COLO829 (cell line): ENCODE data around the gene RS1.

Experiments used
- DNase-seq: peaks from one replicate; pipeline ENCODE4 v3.0.0; 2012; ENCODE audit warnings: low spot score

RS1 gene

GRCh38 chrX:18672008-18672407 is at the start of gene RS1:
Gene RS1, minus strand, starts transcription at chrX:18672108. Its CDS starts 40 bp downstream, at chrX:18672068.
- DNase-seq: no peak

- DNase-seq: no peak
These were observed 47.9 kb upstream of the RS1 start for GRCh38 chrX:18719852-18720251.

DNA sequence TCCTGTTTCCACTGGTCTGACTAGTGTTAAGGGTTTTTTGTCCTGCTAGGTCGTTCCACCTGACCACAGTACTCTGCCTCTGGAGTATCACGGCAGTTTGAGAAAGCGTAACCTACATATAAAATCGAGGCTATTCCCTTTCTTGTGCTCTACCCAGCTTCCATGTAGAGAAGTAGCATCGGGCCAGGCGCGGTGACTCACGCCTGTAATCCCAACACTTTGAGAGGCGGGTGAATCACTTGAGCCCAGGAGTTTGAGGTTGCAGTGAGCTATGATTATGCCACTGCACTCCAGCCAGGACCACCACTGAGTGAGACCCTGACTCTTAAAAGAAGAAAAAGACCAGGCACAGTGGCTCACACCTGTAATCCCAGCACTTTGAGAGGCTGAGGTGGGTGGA is 43.0 kb upstream of the RS1 start:
- DNase-seq: no peak

DNA sequence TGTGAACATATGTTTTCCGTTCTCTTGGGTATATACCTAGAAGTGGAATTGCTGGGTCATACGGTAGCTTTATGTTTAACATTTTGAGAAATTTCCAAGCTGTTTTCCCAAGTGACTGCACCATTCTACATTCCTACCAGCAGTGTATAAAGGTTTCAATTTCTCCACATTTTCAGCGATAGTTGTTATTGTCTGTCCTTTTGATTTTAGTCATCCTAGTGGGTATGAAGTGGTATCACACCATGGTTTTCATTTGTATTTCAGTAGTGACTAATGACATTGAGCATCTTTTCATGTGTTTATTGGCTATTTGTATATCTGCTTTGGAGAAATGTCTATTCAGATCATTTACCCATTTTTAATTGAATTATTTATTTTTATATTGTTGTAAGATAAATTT is 37.9 kb upstream of the RS1 start:
- no peak for DNase-seq

- DNase-seq: no peak
These were observed 35.6 kb upstream of the RS1 start, which contains the start of gene PPEF1 for GRCh38 chrX:18707426-18708049. Gene PPEF1, plus strand, starts transcription at chrX:18707645. Its CDS starts 136 bp downstream, at chrX:18707781.

GRCh38 chrX:18702362-18703195 is 30.7 kb upstream of the RS1 start:
- DNase-seq: no peak

DNA sequence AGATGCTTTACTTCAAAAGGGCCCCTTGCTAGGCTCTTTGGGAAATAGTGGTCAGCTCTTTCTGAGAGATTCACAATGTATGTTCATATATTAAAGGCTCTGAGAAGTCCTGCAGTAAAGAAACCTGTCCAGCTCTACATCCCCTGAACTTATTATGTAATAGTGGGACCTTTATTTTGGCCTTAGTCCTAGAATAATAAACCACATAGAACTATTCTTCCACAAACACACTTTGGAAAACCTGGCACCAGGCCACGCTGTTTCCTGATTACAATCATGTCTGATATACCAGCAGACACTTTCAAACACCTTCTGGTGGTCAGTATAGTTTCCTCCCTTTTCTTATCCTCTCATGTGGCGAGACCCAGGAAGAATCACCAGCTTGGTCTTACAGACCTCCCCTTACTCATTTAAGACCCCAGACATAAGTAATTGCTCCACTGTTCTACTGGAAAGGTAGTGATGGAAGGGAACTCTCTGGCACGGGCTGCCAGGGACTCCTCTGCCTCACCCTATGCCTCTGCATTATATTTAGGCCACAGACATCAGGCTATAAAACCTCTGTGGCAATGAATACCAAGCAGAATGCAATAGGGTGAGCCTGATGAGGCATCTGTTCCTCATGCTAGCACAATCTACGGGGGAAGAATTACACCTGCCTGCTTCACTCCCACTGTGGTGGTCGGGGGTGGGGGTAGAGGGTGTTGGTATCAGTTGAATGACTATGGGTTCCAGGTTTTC is 29.9 kb upstream of the RS1 start:
- DNase-seq: no peak

DNA sequence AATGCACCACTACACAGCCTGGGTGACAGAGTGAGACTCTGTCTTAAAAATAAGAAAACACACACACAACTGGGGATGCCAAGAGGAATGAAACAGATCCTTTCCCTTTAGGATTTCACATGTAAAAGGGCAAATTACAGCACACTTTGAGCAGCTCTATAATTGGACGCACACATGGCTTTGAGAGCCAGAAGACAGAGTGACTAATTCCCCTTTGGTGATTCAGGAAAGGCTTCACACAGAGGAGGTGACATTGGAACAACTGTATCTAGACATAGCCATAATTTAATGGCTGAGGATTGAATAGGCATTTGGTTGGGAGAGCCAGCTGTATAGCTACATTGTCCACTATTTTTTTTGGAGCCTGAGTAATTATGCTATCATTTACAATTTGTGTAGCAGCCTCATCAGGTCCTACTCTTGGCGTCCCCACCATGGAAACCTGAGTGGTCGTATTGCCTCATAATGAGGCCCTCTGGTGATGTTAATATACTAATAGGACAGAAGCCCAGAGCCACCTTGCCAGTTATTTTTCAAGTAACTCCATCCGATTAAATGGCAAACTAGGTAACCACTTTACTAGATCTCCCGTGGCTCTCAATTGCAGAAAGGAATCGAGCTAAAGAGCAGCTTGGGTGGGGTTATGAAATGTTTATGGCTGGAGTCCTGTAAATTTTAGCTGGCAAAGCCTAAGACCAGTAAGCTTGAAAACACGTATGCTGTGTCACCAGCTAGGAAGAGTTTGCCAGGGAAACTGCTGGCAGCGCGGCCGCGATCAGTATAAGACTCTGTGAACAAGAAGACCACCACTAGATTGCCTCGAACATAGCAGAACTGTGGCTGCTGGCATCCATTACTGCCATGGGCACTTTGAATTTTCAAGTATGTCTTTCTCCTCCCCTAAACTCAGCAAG is 27.1 kb upstream of the RS1 start:
- DNase-seq: no peak

DNA sequence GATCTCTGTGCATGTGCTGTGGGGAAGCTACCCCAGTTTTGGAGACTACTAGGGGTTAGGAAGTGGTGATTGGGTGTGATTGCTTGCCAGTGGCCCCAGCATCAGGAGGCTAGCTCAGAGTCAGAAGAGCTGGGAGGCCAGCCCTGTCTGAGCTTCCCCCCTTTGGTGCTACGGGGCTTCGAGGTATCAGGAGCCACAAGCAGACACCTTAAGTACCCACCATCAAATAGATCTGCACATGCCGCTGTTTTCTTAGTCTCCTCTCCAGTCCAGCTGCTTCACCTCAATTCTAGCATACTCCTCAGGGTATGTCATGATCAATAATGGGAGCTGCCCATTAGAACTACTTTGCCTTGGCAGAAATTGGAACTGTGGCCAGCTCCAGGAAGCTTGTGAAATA is 24.7 kb upstream of the RS1 start:
- DNase-seq: no peak

DNA sequence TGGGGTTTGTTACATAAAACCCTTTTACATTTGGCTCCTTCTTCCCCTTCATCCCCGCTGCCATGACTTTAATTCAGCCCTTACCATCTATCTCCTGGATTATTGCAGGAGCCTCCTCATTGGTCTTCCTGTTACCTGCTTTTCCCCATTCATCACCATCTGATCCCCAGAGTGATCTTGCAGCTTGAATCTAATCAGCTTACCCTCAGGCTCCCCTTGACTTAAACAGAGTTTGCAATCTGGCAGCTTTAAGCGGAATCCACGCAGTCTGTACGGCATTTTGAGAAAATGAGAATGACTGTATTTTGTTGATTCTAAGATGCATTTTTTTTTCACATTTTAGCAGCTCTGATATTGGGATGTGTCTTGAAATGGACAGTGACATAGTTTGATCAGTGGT is 20.6 kb upstream of the RS1 start:
- no peak for DNase-seq

GRCh38 chrX:18691431-18691830 is 19.5 kb upstream of the RS1 start:
- no peak for DNase-seq

- DNase-seq: no peak
These were observed 16.1 kb upstream of the RS1 start for GRCh38 chrX:18687856-18688495.

DNA sequence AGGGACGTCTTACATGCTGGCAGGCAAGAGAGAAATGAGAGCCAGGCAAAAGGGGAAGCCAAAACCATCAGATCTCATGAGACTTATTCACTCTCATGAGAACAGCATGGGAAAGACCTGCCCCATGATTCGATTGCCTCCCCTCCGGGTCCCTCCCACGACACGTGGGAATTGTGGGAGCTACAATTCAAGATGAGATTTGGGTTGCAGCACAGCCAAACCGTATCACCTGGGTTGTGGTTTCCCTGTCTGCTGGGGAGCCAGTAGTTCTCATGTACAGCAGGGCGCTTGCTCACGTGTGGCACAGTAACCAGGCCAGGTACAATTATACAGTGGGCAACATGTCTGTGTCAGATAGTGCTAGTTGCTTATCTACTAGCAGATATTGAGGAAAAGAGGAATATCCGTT is 11.1 kb upstream of the RS1 start:
- DNase-seq: no peak

DNA sequence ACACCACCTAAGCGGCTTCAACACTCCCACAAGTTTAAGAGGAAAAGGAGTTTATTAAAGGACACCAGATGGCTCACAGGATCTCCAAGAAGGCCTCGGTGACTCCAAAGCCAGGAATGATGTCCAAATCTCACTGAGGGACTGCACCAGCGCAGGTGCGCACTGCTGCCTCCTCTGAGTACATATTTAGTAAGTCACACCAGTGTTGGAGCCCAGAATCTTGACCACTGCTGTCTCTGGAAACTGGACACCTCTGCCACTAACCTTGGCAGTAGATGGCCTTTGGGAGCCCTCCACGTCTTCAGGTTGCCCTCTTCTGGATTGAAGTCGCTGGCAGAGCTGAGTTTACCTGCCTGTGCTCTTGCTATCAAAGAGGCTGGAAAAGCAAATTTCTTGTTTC is 10.1 kb upstream of the RS1 start:
- DNase-seq: no peak

DNA sequence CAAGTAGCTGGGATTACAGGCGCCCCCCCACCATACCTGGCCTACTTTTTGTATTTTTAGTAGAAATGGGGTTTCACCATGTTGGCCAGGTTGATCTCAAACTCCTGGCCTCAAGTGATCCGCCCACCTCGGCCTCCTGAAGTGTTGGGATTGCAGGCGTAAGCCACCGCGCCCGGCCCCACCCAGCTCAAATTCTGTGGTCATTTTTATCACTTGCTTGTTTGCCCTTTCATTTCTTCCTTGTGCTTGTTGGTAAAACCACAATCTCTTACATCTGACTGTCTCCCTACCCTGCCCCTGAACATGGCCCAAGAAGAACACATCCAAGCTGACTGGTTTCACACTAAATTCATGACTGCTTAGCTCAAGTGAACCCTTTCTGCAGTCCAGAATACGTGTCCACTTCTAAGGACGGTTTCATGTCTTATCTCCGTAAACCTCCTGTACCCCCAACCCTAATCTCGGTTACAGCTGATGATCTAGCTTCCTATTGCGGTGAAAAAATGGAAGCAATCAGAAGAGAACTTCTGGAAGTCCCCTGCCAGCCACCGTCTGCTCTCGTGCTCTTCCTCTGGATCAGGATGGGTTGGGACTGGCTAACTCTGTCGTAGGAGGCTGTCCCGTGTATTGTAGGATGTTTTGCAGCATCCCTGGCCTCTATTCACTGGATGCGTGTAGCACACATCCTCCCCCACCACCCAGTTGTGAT is 5.4 kb upstream of the RS1 start:
- no peak for DNase-seq

DNA sequence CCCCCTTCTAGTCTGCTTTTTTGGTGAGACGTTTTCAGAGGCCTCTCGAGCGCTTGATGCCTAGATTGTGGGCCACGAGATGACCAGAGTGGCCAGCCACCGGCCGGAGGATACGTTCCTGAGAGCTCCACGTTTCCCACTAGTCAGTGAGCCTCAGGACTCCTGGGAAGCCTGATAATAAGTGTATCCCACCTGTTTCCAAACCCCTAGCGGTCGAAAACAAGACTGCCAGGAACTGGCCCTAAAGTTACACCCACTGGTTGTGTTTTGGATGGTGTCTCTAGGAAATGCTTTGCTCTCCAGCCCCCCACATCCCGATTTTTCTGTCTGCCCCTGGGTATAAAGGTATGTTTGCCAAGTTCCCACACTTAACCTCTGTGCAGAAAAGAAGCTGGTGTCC is 4.6 kb upstream of the RS1 start:
- no peak for DNase-seq

- no peak for DNase-seq
These were observed 4.1 kb upstream of the RS1 start for GRCh38 chrX:18676050-18676449.

- DNase-seq: peak; percentile 81
These were observed 3.2 kb upstream of the RS1 start for GRCh38 chrX:18674788-18675735.

GRCh38 chrX:18674417-18674787 is 2.5 kb upstream of the RS1 start:
- DNase-seq: no peak
